Measurements from ENCODE around the gene SLC13A2. TPM values are rescaled to one million over a fixed set of nuclear protein-coding genes. Genes with fewer than 3 reads are reported as not detected.

The SLC13A2 gene
- polyA plus RNA-seq, 1 donor (not counting 4 experiments of a cell fraction or from before 2014, with no cell fraction given): not detected

DNA sequence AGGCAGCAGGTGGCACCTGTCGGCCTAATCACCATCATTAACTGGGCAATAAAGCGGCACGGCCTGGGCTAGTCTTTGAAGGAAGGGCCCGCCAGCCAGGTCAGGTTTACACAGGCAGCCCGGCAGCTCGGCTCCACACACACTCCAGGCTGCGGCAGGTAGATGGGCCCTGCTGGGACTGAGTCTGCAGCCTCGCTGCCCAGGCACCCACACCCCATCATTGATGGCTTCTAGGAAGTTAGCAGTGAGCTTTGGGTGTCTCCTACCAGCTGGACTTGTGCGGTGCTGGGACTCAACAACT, 25.9 kb downstream of the SLC13A2 start:
- Histone ChIP-seq H2AFZ (ENCODE audit: control insufficient read depth, low read length) (no peak overlapping the region), H3K4me1 (ENCODE audit: control insufficient read depth, extremely low read depth, insufficient read depth, low read length) (no peaks in the 10 kb centered on the region), H3K79me2 (ENCODE audit: control insufficient read depth, insufficient read depth, low read length) (no peaks in the 10 kb centered on the region), H3K27me3 (ENCODE audit: control insufficient read depth, extremely low read depth, insufficient read depth, low read length) (peaks cover 3% of the 10 kb centered on the region), H3K4me2 (ENCODE audit: control insufficient read depth, extremely low read depth, insufficient read depth, low read depth, low read length) (no peak overlapping the region), H4K20me1 (ENCODE audit: control insufficient read depth, extremely low read depth, insufficient read depth, low read length) (peaks cover 3% of the 10 kb centered on the region), H3K9ac (ENCODE audit: control insufficient read depth, extremely low read depth, insufficient read depth, low read length) (no peak overlapping the region), H3K27ac (ENCODE audit: control insufficient read depth, insufficient read depth, low read length) (no peak overlapping the region), H3K36me3 (ENCODE audit: control insufficient read depth in 2 of 2, extremely low read depth in 1 of 2, insufficient read depth in 2 of 2, low read length in 2 of 2) (no peaks in the 10 kb centered on the region), H3K9me3 (ENCODE audit: control insufficient read depth, low read depth, low read length) (no peaks in the 10 kb centered on the region), H3K4me3 (ENCODE audit: control insufficient read depth in 2 of 3, extremely low read depth in 1 of 3, insufficient read depth in 2 of 3, low read depth in 1 of 3, low read length in 3 of 3) (no peak overlapping the region), H3K9me1 (ENCODE audit: control insufficient read depth, extremely low read depth, insufficient read depth, low read length) (no peaks in the 10 kb centered on the region)
- dilution Hi-C loops (cut with MboI; ENCODE audit: extremely low pct_ligation_motif_present, low sequenced_read_pairs): no loop called here
- no peak for FAIRE-seq
- no peak for TF ChIP-seq EZH2 (IDR thresholded peaks at IDR 0.05; ENCODE audit: low read length)
- TF ChIP-seq, protein P1, sequence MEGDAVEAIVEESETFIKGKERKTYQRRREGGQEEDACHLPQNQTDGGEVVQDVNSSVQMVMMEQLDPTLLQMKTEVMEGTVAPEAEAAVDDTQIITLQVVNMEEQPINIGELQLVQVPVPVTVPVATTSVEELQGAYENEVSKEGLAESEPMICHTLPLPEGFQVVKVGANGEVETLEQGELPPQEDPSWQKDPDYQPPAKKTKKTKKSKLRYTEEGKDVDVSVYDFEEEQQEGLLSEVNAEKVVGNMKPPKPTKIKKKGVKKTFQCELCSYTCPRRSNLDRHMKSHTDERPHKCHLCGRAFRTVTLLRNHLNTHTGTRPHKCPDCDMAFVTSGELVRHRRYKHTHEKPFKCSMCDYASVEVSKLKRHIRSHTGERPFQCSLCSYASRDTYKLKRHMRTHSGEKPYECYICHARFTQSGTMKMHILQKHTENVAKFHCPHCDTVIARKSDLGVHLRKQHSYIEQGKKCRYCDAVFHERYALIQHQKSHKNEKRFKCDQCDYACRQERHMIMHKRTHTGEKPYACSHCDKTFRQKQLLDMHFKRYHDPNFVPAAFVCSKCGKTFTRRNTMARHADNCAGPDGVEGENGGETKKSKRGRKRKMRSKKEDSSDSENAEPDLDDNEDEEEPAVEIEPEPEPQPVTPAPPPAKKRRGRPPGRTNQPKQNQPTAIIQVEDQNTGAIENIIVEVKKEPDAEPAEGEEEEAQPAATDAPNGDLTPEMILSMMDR (optimal IDR thresholded peaks at IDR 0.05 in 1 of 3, IDR thresholded peaks at IDR 0.05 in 1 of 3, conservative IDR thresholded peaks at IDR 0.05 in 1 of 3; ENCODE audit: extremely low read depth in 1 of 3, insufficient read depth in 2 of 3, low read length in 3 of 3): no peak
- DNase-seq (ENCODE audit: low read depth, low spot score): no peak

DNA sequence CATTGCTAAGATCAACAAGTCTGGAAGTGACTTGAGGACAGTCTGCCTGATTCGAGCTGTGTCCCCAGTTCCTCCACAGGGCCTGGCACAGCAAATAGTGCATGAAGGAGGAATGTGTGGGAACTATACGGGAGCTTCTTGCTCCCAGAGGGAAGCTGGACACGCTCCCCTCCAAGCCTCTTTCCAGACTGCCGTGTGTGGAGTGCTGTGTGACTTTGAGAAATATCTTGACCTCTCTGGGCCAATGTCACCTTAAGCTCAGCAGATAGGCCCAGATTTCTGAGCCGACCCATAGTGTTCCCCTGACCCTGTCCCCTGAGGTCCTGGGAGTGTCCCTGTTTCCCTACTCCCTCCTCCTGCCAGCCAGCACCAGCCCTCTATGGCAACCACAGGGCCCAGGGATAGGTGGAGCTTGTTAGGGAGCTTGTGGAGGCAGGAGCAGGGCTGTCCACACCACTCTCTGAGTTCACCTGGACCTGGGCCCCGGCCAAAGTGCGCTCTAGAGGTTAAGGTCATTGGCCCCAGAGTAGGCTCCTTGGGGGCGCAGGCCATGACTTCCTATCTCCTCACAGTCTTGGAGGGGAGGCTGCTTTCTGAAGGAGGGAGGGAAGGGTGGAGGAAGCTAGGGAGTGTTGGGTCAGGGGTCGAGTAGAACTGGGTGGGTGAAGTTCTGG, 26.4 kb downstream of the SLC13A2 start:
- Histone ChIP-seq H3K4me1 (ENCODE audit: control insufficient read depth, extremely low read depth, insufficient read depth, low read length) (peaks cover under 1% of the 10 kb centered on the region), H3K9me3 (ENCODE audit: control insufficient read depth, low read depth, low read length) (no peaks in the 10 kb centered on the region), H4K20me1 (ENCODE audit: control insufficient read depth, extremely low read depth, insufficient read depth, low read length) (peaks cover 3% of the 10 kb centered on the region), H3K9me1 (ENCODE audit: control insufficient read depth, extremely low read depth, insufficient read depth, low read length) (no peaks in the 10 kb centered on the region), H3K27ac (ENCODE audit: control insufficient read depth, insufficient read depth, low read length) (no peak overlapping the region), H3K4me2 (ENCODE audit: control insufficient read depth, extremely low read depth, insufficient read depth, low read depth, low read length) (no peak overlapping the region), H3K36me3 (ENCODE audit: control insufficient read depth in 2 of 2, extremely low read depth in 1 of 2, insufficient read depth in 2 of 2, low read length in 2 of 2) (no peaks in the 10 kb centered on the region), H3K27me3 (ENCODE audit: control insufficient read depth, extremely low read depth, insufficient read depth, low read length) (peaks cover 3% of the 10 kb centered on the region), H3K4me3 (ENCODE audit: control insufficient read depth in 2 of 3, extremely low read depth in 1 of 3, insufficient read depth in 2 of 3, low read depth in 1 of 3, low read length in 3 of 3) (no peak overlapping the region), H2AFZ (ENCODE audit: control insufficient read depth, low read length) (no peak overlapping the region), H3K9ac (ENCODE audit: control insufficient read depth, extremely low read depth, insufficient read depth, low read length) (no peak overlapping the region), H3K79me2 (ENCODE audit: control insufficient read depth, insufficient read depth, low read length) (no peaks in the 10 kb centered on the region)
- DNase-seq (ENCODE audit: low read depth, low spot score): no peak
- dilution Hi-C loops (cut with MboI; ENCODE audit: extremely low pct_ligation_motif_present, low sequenced_read_pairs): no loop called here
- TF ChIP-seq, protein P1 (optimal IDR thresholded peaks at IDR 0.05 in 1 of 3, IDR thresholded peaks at IDR 0.05 in 1 of 3, conservative IDR thresholded peaks at IDR 0.05 in 1 of 3; ENCODE audit: extremely low read depth in 1 of 3, insufficient read depth in 2 of 3, low read length in 3 of 3): no peak
- TF ChIP-seq EZH2 (IDR thresholded peaks at IDR 0.05; ENCODE audit: low read length): no peak
- FAIRE-seq: no peak

Data from keratinocyte (primary cell).